Left lung (tissue), 14 donors: ENCODE measurements around the gene OR3A3. TPM values are rescaled to one million over a fixed set of nuclear protein-coding genes. Genes with fewer than 3 reads are reported as not detected.
"Not testable (repeated sequence)": the region's sequence is repeated elsewhere in the genome, so short reads cannot be mapped to it uniquely, and the experiment has no call there.

Experiments
- ATAC-seq: fragments of 200-7000 bp; cut with Tn5 transposase; one replicate; pipeline ENCODE4 v1.9.1; 2020; ENCODE audit warnings: moderate library complexity
- DNase-seq, 4 donors: peaks; one replicate each; pipeline ENCODE4 v3.0.0-alpha.2; 2013 to 2020
- H3K27ac ChIP-seq, 2 donors: fragments of 200-600 bp; sonication (generic) in 1 of 2; one replicate each; pipeline versions ENCODE4 v1.5.0 to v1.8.0; 2020 to 2021
- H3K27me3 ChIP-seq, 2 donors: fragments of 200-600 bp; sonication (generic) in 1 of 2; one replicate each; pipeline versions ENCODE4 v1.5.0 to v1.8.0; 2020 to 2021
- H3K36me3 ChIP-seq, 2 donors: fragments of 200-600 bp; sonication (generic) in 1 of 2; one replicate each; pipeline versions ENCODE4 v1.5.0 to v1.8.0; 2020 to 2021
- H3K4me1 ChIP-seq, 2 donors: fragments of 200-600 bp; one replicate each; pipeline ENCODE4 v1.8.0; 2021
- H3K4me3 ChIP-seq, 2 donors: fragments of 200-600 bp; sonication (generic) in 1 of 2; one replicate each; pipeline versions ENCODE4 v1.5.0 to v1.8.0; 2020 to 2021; ENCODE audit warnings: mild to moderate bottlenecking in 1 of 2
- H3K9me3 ChIP-seq, 2 donors: fragments of 200-600 bp; sonication (generic) in 1 of 2; one replicate each; pipeline versions ENCODE4 v1.5.0 to v1.8.0; 2020 to 2021
- CTCF ChIP-seq, 2 donors: fragments of 200-600 bp; sonication (generic) in 1 of 2; IDR thresholded peaks; one replicate each; pipeline versions ENCODE4 v1.5.0 to v1.8.0; 2021; ENCODE audit warnings: antibody characterized with exemption in 2 of 2
- intact Hi-C, 2 donors: fragments of 100-400 bp; cut with DNase I; formaldehyde crosslinking; loops; one replicate each; pipeline versions ENCODE4 v1.11.2 to v1.14.2; 2022
- long read RNA-seq, 12 donors: library from polyadenylated mRNA in 2 of 12; unstranded in 2 of 12; transcript quantifications; one replicate each; pipeline ENCODE4 v2.0.0 and lab custom pipeline, GENCODE V29; 2019 to 2026
- polyA plus RNA-seq, 6 donors: library from polyadenylated mRNA; unstranded; fragments of 120-200 nt; gene quantifications; one replicate each; pipeline ENCODE4 v1.2.1, GENCODE V29; 2013; ENCODE audit not compliant: insufficient read length in 6 of 6
- total RNA-seq, 2 donors: library from RNA; stranded (reverse); fragmentation: NEBNext Ultra II Directional; extraction: Animal tissue kit (Norgen Biotek cat#: 25700); gene quantifications; one replicate each; pipeline ENCODE4 v1.2.1, GENCODE V29; 2021
- donor health status: DM: no; HTN: yes; CAD: no.
- donor health status: DM: no; HTN: no; CAD: no.

OR3A3 gene
- not detected for total RNA-seq
- polyA plus RNA-seq = under 1 TPM in 3 of 6 donors, not detected in 3; 0.06 to 0.09 (median 0.07) TPM
- long read RNA-seq, donor 1 = 0 reads
- long read RNA-seq, donor 2 = 0 reads
- long read RNA-seq, donor 3 = 0 reads
- long read RNA-seq, donor 4 = 0 reads
- long read RNA-seq, donor 5 = 0 reads
- long read RNA-seq, donor 6 = 0 reads
- long read RNA-seq, donor 7 = 0 reads
- long read RNA-seq, donor 8 = 0 reads
- long read RNA-seq, donor 9 = 0 reads
- long read RNA-seq, donor 10 = 0 reads
- long read RNA-seq, donor 11 = 0 reads
- long read RNA-seq, donor 12 = 0 reads

- TF ChIP-seq CTCF (IDR thresholded peaks at IDR 0.05) = no peak
- Histone ChIP-seq H3K27ac (no peak within 1 kb of the TSS), H3K9me3 (peaks cover 0 to 20% of the 10 kb centered on the region in 2 donors), H3K36me3 (no peaks in the 10 kb centered on the region), H3K27me3 (no peaks in the 10 kb centered on the region), H3K4me1 (no peaks in the 10 kb centered on the region), H3K4me3 (no peak within 1 kb of the TSS)
- DNase-seq (no peak), ATAC-seq (no peak)
- intact Hi-C loops = no loop called here
Observed at GRCh38 chr17:3411070-3411469, at the start of gene OR3A3. Gene OR3A3, plus strand, starts transcription at chr17:3411370.

- H3K4me3 ChIP-seq, ATAC-seq, H3K27ac ChIP-seq, intact Hi-C loops, H3K27me3 ChIP-seq, H3K36me3 ChIP-seq, H3K4me1 ChIP-seq: not testable (repeated sequence)
- DNase-seq = peak in 1 of 4 donors; percentile 57
- H3K9me3 ChIP-seq = peaks cover 0 to 35% of the 10 kb centered on the region in 2 donors
Observed at GRCh38 chr17:3371167-3371566, 40.0 kb upstream of the OR3A3 start.

GRCh38 chr17:3378321-3378720 lies 32.8 kb upstream of the OR3A3 start:
- no peak for ATAC-seq
- intact Hi-C loops = no loop called here
- Histone ChIP-seq H3K9me3 (peaks cover 0 to 15% of the 10 kb centered on the region in 2 donors), H3K4me3 (no peak overlapping the region), H3K36me3 (no peaks in the 10 kb centered on the region), H3K4me1 (no peaks in the 10 kb centered on the region), H3K27ac (no peak overlapping the region), H3K27me3 (peaks cover 0 to 54% of the 10 kb centered on the region in 2 donors)
- TF ChIP-seq CTCF (IDR thresholded peaks at IDR 0.05) = no peak
- no peak for DNase-seq

- Histone ChIP-seq H3K36me3 (no peaks in the 10 kb centered on the region), H3K9me3 (no peaks in the 10 kb centered on the region), H3K4me3 (no peak overlapping the region), H3K4me1 (no peaks in the 10 kb centered on the region), H3K27me3 (peaks cover 13 to 75% of the 10 kb centered on the region in 2 donors), H3K27ac (no peak overlapping the region)
- intact Hi-C loops = no loop called here
- ATAC-seq = no peak
- no peak for DNase-seq
- TF ChIP-seq CTCF (IDR thresholded peaks at IDR 0.05) = no peak
Observed at GRCh38 chr17:3381957-3382356, 29.2 kb upstream of the OR3A3 start.

GRCh38 chr17:3385869-3386816 lies 25.0 kb upstream of the OR3A3 start, which contains the start of gene OR3A2:
Gene OR3A2, minus strand, starts transcription at chr17:3386308.
- Histone ChIP-seq H3K4me3 (peak within 1 kb of the TSS in 1 of 2 donors; percentile 3), H3K27ac (no peak within 1 kb of the TSS), H3K9me3 (peaks cover 0 to 2% of the 10 kb centered on the region in 2 donors), H3K36me3 (no peaks in the 10 kb centered on the region), H3K4me1 (no peaks in the 10 kb centered on the region), H3K27me3 (peaks cover 20 to 69% of the 10 kb centered on the region in 2 donors)
- TF ChIP-seq CTCF (IDR thresholded peaks at IDR 0.05) = no peak
- DNase-seq (peak in 1 of 4 donors; percentile 65), ATAC-seq (peak; percentile 36)
- intact Hi-C loops = no loop called here
